ENCODE results near the gene SLC1A2. TPM values are rescaled to one million over a fixed set of nuclear protein-coding genes. Genes with fewer than 3 reads are reported as not detected.

SLC1A2 gene
- total RNA-seq, 3 donors from 2014 or later, result 0.32 to 23.7 (median 10.5) TPM

DNA sequence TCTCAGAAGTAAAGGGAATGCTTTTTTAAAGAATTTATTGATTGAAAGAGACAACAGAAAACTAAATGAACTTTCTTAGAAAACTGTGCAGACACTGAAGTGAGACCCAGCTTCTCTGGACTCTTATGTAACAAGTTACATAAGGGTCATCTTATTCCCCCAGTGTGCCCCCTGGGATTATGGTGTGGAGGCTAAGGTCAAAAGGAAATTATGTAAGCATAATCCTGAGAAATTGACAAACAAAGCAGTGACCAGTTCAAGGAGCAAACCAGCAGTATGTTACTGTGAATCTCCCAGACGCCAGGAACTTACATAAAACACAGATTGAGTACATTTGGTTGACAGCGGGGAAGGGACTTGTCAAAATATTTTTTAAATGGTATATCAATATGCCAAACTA is 78.6 kb downstream of the SLC1A2 start:
- no peak for DNase-seq (ENCODE audit: low spot score in 2 of 2)
- TF ChIP-seq, protein P1, sequence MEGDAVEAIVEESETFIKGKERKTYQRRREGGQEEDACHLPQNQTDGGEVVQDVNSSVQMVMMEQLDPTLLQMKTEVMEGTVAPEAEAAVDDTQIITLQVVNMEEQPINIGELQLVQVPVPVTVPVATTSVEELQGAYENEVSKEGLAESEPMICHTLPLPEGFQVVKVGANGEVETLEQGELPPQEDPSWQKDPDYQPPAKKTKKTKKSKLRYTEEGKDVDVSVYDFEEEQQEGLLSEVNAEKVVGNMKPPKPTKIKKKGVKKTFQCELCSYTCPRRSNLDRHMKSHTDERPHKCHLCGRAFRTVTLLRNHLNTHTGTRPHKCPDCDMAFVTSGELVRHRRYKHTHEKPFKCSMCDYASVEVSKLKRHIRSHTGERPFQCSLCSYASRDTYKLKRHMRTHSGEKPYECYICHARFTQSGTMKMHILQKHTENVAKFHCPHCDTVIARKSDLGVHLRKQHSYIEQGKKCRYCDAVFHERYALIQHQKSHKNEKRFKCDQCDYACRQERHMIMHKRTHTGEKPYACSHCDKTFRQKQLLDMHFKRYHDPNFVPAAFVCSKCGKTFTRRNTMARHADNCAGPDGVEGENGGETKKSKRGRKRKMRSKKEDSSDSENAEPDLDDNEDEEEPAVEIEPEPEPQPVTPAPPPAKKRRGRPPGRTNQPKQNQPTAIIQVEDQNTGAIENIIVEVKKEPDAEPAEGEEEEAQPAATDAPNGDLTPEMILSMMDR (IDR thresholded peaks at IDR 0.05), result no peak
- TF ChIP-seq POLR2A (IDR thresholded peaks at IDR 0.05) (no peak), POLR2AphosphoS5 (IDR thresholded peaks at IDR 0.05) (no peak)
- intact Hi-C loops (cut with DNase I; ENCODE audit: low total_unique reads), result no loop called here
- Histone ChIP-seq H3K36me3 (no peaks in the 10 kb centered on the region), H3K4me3 (no peak overlapping the region), H3K9me3 (no peaks in the 10 kb centered on the region), H3K27ac (no peak overlapping the region), H3K27me3 (no peaks in the 10 kb centered on the region), H3K4me1 (no peaks in the 10 kb centered on the region)

DNA sequence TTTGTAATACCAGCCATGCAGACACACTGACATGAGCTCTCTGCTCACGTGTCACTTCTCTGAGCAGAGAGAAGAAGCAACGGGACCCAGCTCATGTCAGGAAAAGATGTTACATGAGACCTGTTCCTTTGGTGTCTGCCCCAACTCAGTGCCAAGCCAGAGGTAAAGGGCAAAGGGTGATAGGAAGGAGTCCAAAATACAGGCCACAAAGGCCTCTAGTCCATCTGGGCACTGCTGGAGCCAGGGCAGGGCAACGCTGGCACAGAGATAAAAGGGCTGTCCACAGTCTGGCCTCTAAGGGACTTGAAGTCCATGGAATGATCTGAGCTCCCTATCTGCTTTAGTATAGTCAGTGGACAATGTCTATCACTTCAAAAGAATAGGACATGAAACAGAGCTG is 79.3 kb downstream of the SLC1A2 start:
- no peak for DNase-seq (ENCODE audit: low spot score in 2 of 2)
- Histone ChIP-seq H3K9me3 (no peaks in the 10 kb centered on the region), H3K4me1 (no peaks in the 10 kb centered on the region), H3K27ac (no peak overlapping the region), H3K36me3 (no peaks in the 10 kb centered on the region), H3K27me3 (no peaks in the 10 kb centered on the region), H3K4me3 (no peak overlapping the region)
- TF ChIP-seq POLR2AphosphoS5 (IDR thresholded peaks at IDR 0.05) (no peak), POLR2A (IDR thresholded peaks at IDR 0.05) (no peak)
- TF ChIP-seq, protein P1 (IDR thresholded peaks at IDR 0.05), result no peak
- intact Hi-C loops (cut with DNase I; ENCODE audit: low total_unique reads), result no loop called here

DNA sequence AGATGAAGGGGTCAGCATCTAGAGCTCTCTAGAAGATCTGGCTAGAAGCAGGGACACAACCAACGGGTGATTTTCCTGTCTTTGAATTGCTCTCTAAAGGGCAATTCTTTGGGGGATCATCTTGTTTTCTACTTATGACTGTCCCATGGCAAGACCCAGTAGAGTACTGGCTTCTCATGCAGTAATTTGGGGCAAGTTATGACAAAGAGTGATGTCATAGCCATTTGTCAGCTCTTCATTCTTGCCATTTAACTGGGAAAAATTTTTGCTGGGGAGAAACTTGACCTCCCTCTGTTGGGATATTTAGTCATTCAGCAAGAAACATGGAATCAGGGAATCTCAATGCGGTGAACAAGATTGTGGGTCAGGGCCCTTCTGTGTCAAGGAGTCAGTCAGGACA is 80.4 kb downstream of the SLC1A2 start:
- intact Hi-C loops (cut with DNase I; ENCODE audit: low total_unique reads), result no loop called here
- H3K36me3 ChIP-seq, result no peaks in the 10 kb centered on the region
- H3K4me3 ChIP-seq, result no peak overlapping the region
- H3K27ac ChIP-seq, result no peak overlapping the region
- H3K27me3 ChIP-seq, result no peaks in the 10 kb centered on the region
- H3K4me1 ChIP-seq, result no peaks in the 10 kb centered on the region
- TF ChIP-seq POLR2AphosphoS5 (IDR thresholded peaks at IDR 0.05), result no peak
- TF ChIP-seq, protein P1 (IDR thresholded peaks at IDR 0.05), result no peak
- DNase-seq (ENCODE audit: low spot score in 2 of 2), result no peak
- H3K9me3 ChIP-seq, result no peaks in the 10 kb centered on the region

DNA sequence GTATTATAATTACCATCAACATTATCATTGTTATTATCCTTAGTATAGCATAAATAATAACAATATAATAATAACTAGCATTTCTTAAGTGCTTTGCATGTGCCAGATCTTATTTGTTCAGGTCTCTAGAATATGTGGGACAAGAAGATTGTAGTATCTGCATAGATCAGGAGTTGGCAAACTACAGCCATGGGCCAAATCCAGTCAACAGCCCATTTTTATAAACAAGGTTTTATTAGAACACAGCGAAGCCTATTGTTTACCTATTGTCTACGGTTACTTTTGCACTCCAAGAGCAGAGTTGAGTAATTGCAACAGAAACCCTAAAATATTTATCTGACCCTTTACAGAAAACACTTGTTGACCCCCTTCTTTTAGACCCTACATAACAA is 81.4 kb downstream of the SLC1A2 start:
- Histone ChIP-seq H3K36me3 (no peaks in the 10 kb centered on the region), H3K27me3 (no peaks in the 10 kb centered on the region), H3K4me1 (no peaks in the 10 kb centered on the region), H3K4me3 (no peak overlapping the region), H3K27ac (no peak overlapping the region), H3K9me3 (no peaks in the 10 kb centered on the region)
- TF ChIP-seq, protein P1 (IDR thresholded peaks at IDR 0.05), result no peak
- TF ChIP-seq POLR2AphosphoS5 (IDR thresholded peaks at IDR 0.05) (no peak), POLR2A (IDR thresholded peaks at IDR 0.05) (no peak)
- intact Hi-C loops (cut with DNase I; ENCODE audit: low total_unique reads), result no loop called here
- DNase-seq (ENCODE audit: low spot score in 2 of 2), result no peak

DNA sequence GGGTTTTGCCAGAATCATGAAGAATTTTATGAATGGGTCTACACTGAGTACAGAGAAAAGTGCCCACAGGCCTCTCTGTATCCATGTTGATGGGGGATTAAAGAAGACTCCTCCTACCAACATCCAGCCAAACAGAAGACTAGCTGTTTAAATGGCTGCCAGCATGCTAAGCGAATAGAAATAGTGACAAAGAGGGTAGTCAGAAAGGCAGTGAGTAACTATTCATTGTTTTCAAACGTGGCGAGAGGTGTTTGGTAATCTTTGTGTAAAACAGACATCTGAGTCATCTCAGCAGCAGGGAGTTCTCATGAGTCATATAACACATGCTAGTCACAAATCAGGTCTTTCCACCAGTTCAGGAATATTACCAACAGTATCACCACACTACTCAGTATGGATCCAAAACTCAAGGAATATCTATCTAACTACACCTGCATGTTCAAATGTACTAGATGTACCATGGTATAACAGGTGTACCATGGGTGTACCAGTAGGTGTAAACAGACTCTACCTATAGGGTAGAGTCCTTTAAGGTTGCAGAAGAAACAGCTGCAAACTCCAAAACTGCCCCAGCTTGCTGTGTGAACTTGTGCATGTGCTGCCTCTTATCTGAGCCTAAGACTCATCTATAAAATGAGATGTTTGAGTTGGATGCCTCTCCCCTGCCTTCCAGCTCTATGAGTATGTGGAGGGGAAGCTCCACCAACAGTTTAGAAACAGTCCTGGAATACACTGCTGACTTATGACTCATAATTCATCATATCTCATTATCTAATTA is 82.0 kb downstream of the SLC1A2 start:
- no peak overlapping the region for H3K4me3 ChIP-seq
- intact Hi-C loops (cut with DNase I; ENCODE audit: low total_unique reads), result no loop called here
- H3K27ac ChIP-seq, result no peak overlapping the region
- no peaks in the 10 kb centered on the region for H3K9me3 ChIP-seq
- H3K36me3 ChIP-seq, result no peaks in the 10 kb centered on the region
- TF ChIP-seq, protein P1 (IDR thresholded peaks at IDR 0.05), result no peak
- TF ChIP-seq POLR2A (IDR thresholded peaks at IDR 0.05), result no peak
- no peak for TF ChIP-seq POLR2AphosphoS5 (IDR thresholded peaks at IDR 0.05)
- no peaks in the 10 kb centered on the region for H3K4me1 ChIP-seq
- no peaks in the 10 kb centered on the region for H3K27me3 ChIP-seq
- no peak for DNase-seq (ENCODE audit: low spot score in 2 of 2)

All from breast epithelium (tissue), 4 donors.